GM12873 (cell line): ENCODE measurements around the gene SERPINA9.

Source experiments
- CTCF ChIP-seq: IDR thresholded peaks from 2 replicates; pipeline ENCODE4 v1.5.1; 2012; ENCODE audit warnings: low read depth, mild to moderate bottlenecking, moderate library complexity, low read length, control low read depth; ENCODE audit not compliant: insufficient read depth; ENCODE audit errors: missing control alignments

SERPINA9 gene

GRCh38 chr14:94441531-94442205, 34.3 kb downstream of the SERPINA9 start:
- no peak for TF ChIP-seq CTCF

GRCh38 chr14:94441130-94441529, 34.9 kb downstream of the SERPINA9 start:
- no peak for TF ChIP-seq CTCF

- TF ChIP-seq CTCF: peak; percentile 28
Measured at GRCh38 chr14:94439453-94440057, 36.4 kb downstream of the SERPINA9 start.

- no peak for TF ChIP-seq CTCF
Measured at GRCh38 chr14:94428610-94429009, 47.4 kb downstream of the SERPINA9 start.

GRCh38 chr14:94427016-94427613, 48.9 kb downstream of the SERPINA9 start:
- TF ChIP-seq CTCF: no peak

- no peak for TF ChIP-seq CTCF
Measured at GRCh38 chr14:94426526-94426925, 49.5 kb downstream of the SERPINA9 start.

GRCh38 chr14:94424371-94424770, 51.6 kb downstream of the SERPINA9 start:
- TF ChIP-seq CTCF: no peak
